HG03469 (cell line): ENCODE results near the gene CATSPER2.
A peak's percentile ranks its signal among the peaks of the same experiment; 100 is the strongest.
"Not testable (repeated sequence)": the region's sequence is repeated elsewhere in the genome, so short reads cannot be mapped to it uniquely, and the experiment has no call there.

ENCODE experiments used
- ATAC-seq: cut with Tn5 transposase; IDR thresholded peaks from one replicate; pipeline ENCODE4 v1.9.1; 2021; ENCODE audit warnings: mild to moderate bottlenecking, moderate library complexity, moderate number of reproducible peaks; ENCODE audit not compliant: unreplicated experiment

CATSPER2 gene

DNA sequence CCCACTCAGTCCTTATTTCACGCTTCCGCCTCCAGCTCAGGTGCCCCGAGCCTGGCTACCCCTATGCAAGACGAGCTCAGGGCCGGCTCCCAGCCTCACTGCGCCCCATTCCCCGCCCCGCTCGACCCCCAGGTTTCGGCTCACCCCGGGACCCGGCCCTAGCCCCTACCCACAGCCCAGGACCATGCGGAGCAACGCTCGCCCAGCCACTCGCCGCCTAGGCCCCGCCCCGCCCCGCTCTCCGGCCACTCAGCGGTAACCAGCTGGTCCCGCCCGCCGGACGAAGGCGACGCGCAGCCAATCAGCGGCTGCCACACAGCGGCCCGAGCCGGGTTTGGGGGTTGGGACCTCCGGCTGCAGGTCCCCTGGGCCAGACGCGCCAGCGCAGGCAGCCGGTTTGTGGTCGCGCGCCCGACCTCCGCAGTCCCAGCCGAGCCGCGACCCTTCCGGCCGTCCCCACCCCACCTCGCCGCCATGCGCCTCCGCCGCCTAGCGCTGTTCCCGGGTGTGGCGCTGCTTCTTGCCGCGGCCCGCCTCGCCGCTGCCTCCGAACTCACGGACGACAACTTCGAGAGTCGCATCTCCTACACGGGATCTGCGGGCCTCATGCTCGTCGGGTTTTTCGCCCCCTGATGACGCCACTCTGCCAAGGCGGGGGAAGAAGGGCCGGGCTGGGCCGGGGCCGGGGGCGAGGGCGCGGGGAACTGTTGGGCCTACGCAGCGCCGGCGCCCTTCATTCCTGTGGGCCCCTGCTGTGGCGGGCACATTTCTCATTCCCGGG, at the start of gene CATSPER2:
TSS of gene CATSPER2 (minus strand) at position 196 of the 781 bp plus-strand sequence. CDS start 783 bp downstream, outside the sequence.
- ATAC-seq: no peak

DNA sequence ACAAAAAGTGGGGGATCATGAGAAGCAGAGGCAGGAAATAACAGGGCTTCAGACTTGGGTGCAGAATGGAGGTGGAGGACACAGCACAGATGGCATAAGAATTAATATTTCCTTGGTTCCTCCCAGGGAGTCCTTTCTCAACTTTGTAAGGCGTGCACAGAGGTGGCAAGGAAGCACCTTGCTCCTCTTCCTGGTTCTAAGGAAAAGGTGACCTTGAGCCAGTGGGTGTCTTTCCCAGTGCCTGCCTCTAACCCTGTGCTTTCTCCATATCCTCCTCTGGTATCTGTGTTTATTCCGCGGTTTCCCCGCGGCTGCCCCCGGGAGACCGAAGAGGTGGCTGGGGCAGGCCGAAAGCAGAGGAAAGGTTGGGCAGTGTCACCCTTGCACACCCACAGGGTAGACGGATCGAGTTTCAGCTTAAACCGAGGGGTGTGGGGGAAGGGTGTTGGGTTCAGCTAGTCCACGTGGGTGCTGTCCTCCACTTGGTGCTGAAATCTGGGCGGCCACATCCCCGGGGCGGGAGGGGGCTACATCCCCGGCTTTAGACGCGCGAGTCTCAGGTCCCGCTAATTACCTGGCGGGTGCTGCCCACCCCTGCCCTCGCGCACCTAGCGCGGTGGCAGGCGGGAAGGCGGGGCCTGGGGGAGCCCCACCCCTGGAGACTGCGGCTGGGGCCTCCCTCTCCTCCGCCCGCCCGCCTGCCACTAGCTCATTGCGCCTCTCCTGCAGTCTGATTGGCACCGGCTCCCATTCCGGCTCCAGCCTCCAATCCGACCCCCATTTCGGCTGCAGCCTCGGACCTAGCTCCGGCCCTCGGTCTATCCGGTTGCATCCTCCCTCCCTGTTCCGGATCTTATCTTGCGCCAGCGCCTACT, 44.7 kb upstream of the CATSPER2 start, which contains the start of gene CKMT1A:
TSS of gene CKMT1A (plus strand) at position 712 of the 875 bp plus-strand sequence. CDS start 192 bp downstream, outside the sequence.
- ATAC-seq: not testable (repeated sequence)

DNA sequence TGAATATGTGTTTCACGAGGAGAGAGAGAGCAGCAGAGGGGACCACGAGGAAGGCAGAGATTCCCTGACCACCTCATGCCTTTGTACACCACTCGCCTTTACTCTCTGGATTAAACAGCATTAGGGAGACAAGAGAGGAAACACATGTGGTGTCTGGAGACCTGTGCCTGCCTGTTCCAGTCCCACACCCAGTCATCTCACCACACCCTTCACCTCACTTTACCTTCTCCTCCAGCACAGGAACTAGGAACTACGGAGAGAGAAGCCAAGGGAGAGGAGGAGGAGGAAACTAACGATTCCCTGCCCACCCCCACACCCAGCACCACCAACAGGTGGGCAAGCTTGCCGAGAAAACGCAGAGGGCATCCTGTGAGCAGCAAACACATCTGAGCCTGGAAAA, 44.0 kb upstream of the CATSPER2 start:
- ATAC-seq: not testable (repeated sequence)

GRCh38 chr15:43689604-43690301, 41.1 kb upstream of the CATSPER2 start:
- peak; percentile 93 for ATAC-seq

GRCh38 chr15:43674175-43674574, 25.5 kb upstream of the CATSPER2 start:
- not testable (repeated sequence) for ATAC-seq

DNA sequence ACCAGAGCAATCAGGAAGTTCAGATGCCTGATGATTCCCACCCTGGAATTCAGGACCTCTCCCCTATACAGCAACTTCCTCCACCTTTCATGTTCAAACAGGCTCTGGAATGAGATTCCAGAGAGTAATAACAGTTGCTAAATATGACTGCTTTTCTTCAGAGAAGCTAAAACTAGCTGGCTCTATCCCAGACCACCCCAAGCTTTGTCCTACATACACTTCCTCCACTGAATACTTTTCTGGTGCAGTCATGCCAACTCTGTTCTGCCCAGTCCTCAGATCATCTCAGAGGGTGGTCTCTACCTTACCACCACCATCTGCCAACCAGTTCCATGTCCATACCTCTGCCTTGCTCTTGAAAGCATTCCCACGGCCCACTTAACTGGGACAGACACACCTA, 17.5 kb upstream of the CATSPER2 start:
- ATAC-seq: not testable (repeated sequence)

GRCh38 chr15:43663333-43663732, 14.7 kb upstream of the CATSPER2 start:
- not testable (repeated sequence) for ATAC-seq

- not testable (repeated sequence) for ATAC-seq
Measured at GRCh38 chr15:43662293-43662692, 13.6 kb upstream of the CATSPER2 start.

GRCh38 chr15:43659727-43660126, 11.1 kb upstream of the CATSPER2 start:
- not testable (repeated sequence) for ATAC-seq

GRCh38 chr15:43649430-43649926, 834 bp upstream of the CATSPER2 start:
- not testable (repeated sequence) for ATAC-seq

DNA sequence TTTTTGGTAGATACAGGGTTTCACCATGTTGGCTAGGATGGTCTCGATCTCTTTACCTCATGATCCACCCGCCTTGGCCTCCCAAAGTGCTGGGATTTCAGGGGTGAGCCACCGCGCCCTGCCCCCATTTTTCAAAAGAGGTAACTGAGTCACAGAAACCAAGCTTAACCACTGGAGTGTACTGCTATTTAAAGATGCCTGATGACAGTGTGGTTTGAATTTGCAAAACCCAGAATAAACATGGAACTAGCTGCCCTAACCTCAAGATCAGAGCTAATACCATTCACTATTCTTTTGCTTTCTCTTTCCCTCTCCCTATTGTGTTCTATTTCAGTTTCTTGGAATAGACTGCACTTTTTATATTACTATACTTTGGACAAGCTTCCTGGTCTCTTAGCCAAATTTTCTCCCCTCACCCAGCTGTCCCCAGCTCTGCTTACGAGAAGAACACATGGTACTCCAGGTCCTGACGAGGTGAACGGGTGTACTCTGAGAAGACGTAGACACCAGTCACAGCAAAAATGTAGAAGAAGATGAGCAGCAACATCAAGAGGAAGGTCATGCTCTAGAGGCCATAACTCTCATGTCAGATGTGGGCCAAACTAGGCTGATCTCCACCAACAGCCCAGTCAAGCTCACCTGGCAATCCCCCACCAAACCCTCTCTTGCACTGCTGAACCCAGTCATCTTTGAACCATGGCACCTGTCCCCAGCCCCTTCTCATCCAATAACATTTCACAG, 10.0 kb downstream of the CATSPER2 start:
- not testable (repeated sequence) for ATAC-seq

GRCh38 chr15:43626937-43627336, 21.7 kb downstream of the CATSPER2 start:
- ATAC-seq: not testable (repeated sequence)

DNA sequence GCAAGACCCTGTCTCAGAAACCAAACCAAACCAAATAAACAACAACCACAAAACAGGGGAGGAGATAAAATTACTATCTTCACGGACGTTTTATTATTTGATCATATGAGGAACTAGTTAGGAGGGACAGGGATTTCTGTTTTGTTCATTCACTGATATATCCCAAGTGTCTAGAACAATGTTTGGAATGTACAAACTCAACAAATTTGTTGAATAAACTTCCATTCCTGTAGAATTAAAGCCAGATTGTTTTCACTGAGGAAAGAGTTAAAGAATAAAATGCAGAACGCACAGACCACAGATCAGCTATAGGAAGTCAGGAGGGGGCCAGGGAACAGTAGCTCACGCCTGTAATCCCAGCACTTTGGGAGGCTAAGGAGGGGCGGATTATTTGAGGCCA, 23.5 kb downstream of the CATSPER2 start:
- ATAC-seq: no peak

DNA sequence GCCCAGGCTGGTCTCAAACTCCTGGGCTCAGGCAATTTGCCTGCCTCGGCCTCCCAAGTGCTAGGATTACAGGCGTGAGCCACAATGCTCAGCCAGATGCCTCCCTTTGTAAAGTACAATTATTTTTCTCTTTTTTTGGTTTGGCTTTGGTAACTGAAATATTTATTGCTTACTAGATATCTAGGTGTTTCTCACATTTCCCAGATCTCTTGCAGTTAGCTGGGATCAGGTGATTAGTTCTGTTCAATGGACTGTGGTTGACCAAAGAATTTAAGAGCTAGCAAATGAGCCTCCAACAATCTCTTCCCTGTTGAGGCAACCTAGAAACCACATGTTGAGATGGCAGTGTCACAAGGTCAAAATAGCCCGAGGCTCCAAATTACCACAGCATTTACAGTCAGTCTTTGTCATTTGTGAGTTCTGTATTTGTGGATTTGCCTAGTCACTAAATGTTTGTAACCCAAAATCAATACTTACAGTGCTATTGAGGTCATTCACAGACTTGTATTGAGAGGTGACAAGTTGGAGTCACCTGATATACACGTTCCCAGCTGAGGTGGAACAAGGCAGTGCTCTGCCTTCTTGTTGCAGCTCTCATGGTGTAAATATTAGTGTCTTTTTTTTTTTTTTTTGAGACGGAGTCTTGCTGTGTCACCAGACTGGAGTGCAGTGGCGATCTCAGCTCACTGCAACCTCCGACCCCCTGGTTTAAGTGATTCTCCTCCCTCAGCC, 26.4 kb downstream of the CATSPER2 start:
- not testable (repeated sequence) for ATAC-seq

- ATAC-seq: not testable (repeated sequence)
Measured at GRCh38 chr15:43618700-43619099, 29.9 kb downstream of the CATSPER2 start, which contains the start of gene STRC. TSS of gene STRC (minus strand) at chr15:43618800. CDS start at chr15:43618722, 78 bp downstream.

GRCh38 chr15:43617750-43618149, 30.9 kb downstream of the CATSPER2 start:
- ATAC-seq: not testable (repeated sequence)

DNA sequence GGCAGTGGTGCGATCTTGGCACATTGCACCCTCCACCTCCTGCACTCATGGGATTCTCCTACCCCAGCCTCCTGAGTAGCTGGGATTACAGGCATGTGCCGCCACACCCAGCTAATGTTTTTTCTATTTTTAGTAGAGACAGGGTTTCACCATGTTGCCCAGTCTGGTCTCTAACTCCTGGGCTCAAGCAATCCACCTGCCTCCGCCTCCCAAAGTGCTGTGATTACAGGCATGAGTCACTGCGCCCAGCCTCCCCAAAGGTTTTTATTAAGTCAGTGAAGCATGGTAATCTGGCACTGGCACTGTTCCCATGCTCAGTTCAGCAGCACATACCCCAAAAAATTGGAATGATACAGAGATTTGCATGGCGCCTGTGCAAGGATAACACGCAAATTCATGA, 46.4 kb downstream of the CATSPER2 start:
- not testable (repeated sequence) for ATAC-seq

DNA sequence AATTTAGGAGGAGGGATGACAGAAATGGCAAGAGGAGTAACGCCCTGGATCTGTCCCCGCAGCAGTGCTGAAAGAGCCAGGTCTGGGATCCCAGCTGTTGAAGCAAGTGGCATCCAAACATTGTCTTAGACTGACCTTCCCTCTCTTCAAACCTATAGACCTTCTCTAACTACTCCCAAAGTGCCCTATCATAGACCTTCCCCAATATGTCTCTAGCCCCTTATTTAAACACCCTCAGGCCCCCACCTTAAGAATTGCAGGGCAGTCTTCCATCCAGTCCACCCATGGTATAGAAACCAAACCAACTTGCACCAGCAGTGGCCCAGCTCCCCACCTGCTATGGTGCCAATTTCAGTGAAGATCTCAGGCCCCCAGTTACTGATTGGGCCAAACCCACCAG, 48.4 kb downstream of the CATSPER2 start:
- not testable (repeated sequence) for ATAC-seq

- not testable (repeated sequence) for ATAC-seq
Measured at GRCh38 chr15:43599131-43599530, 49.5 kb downstream of the CATSPER2 start.
